ENCODE measurements around the gene MPP3.

- TF ChIP-seq, protein P1, sequence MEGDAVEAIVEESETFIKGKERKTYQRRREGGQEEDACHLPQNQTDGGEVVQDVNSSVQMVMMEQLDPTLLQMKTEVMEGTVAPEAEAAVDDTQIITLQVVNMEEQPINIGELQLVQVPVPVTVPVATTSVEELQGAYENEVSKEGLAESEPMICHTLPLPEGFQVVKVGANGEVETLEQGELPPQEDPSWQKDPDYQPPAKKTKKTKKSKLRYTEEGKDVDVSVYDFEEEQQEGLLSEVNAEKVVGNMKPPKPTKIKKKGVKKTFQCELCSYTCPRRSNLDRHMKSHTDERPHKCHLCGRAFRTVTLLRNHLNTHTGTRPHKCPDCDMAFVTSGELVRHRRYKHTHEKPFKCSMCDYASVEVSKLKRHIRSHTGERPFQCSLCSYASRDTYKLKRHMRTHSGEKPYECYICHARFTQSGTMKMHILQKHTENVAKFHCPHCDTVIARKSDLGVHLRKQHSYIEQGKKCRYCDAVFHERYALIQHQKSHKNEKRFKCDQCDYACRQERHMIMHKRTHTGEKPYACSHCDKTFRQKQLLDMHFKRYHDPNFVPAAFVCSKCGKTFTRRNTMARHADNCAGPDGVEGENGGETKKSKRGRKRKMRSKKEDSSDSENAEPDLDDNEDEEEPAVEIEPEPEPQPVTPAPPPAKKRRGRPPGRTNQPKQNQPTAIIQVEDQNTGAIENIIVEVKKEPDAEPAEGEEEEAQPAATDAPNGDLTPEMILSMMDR (conservative IDR thresholded peaks at IDR 0.05; ENCODE audit: low read depth, low read length), result no peak
- TF ChIP-seq EZH2 (IDR thresholded peaks at IDR 0.05; ENCODE audit: borderline replicate concordance, low read depth, low read length, poor library complexity, severe bottlenecking), result no peak
Observed at GRCh38 chr17:43788540-43788939, 44.4 kb downstream of the MPP3 start.

Data from A673 (cell line).